ENCODE data around the gene CHN2. TPM values are rescaled to one million over a fixed set of nuclear protein-coding genes. Genes with fewer than 3 reads are reported as not detected.
A peak's percentile ranks its signal among the peaks of the same experiment; 100 is the strongest.

Gene CHN2
- total RNA-seq, 2 donors from 2014 or later: 7.0 to 29.1 TPM

- TF ChIP-seq POLR2A (IDR thresholded peaks at IDR 0.05) (no peak), POLR2AphosphoS5 (IDR thresholded peaks at IDR 0.05) (no peak), CTCF (IDR thresholded peaks at IDR 0.05) (peak in 2 of 4 experiments; percentile 17 to 29)
- H3K27ac ChIP-seq: no peak overlapping the region
- no peaks in the 10 kb centered on the region for H3K4me1 ChIP-seq (replicated peaks)
- WGBS: 90% methylated on average over 9 of the region's 9 CpGs
- intact Hi-C loops (cut with DNase I): loop anchor here (10.0 kb wide), 1 partner anchor 151 kb away; the partner anchor contains the start of gene CHN2
- peak; percentile 31 for DNase-seq (ENCODE audit: low spot score)
- no peaks in the 10 kb centered on the region for H3K36me3 ChIP-seq
- no peaks in the 10 kb centered on the region for H3K9me3 ChIP-seq
- no peaks in the 10 kb centered on the region for H3K27me3 ChIP-seq (replicated peaks; ENCODE audit: insufficient read depth)
- H3K4me3 ChIP-seq: no peak overlapping the region
Measured at GRCh38 chr7:29345590-29345989, 151.0 kb downstream of the CHN2 start.

GRCh38 chr7:29346231-29346978 is 151.8 kb downstream of the CHN2 start:
- TF ChIP-seq CTCF (IDR thresholded peaks at IDR 0.05) (no peak), POLR2A (IDR thresholded peaks at IDR 0.05) (no peak), POLR2AphosphoS5 (IDR thresholded peaks at IDR 0.05) (no peak)
- Histone ChIP-seq H3K9me3 (no peaks in the 10 kb centered on the region), H3K36me3 (no peaks in the 10 kb centered on the region), H3K27me3 (replicated peaks; ENCODE audit: insufficient read depth) (no peaks in the 10 kb centered on the region), H3K4me3 (no peak overlapping the region), H3K27ac (no peak overlapping the region), H3K4me1 (replicated peaks) (no peaks in the 10 kb centered on the region)
- 80% methylated on average over 8 of the region's 8 CpGs for WGBS
- intact Hi-C loops (cut with DNase I): loop anchor here (10.0 kb wide), 1 partner anchor 152 kb away; the partner anchor contains the start of gene CHN2
- no peak for DNase-seq (ENCODE audit: low spot score)

- intact Hi-C loops (cut with DNase I): loop anchor here (10.0 kb wide), 1 partner anchor 155 kb away; the partner anchor contains the start of gene CHN2
- WGBS: 55% methylated on average over 4 of the region's 4 CpGs
- H3K4me1 ChIP-seq (replicated peaks): no peaks in the 10 kb centered on the region
- H3K27ac ChIP-seq: no peak overlapping the region
- H3K27me3 ChIP-seq (replicated peaks; ENCODE audit: insufficient read depth): no peaks in the 10 kb centered on the region
- H3K4me3 ChIP-seq: no peak overlapping the region
- TF ChIP-seq POLR2AphosphoS5 (IDR thresholded peaks at IDR 0.05): no peak
- no peak for TF ChIP-seq CTCF (IDR thresholded peaks at IDR 0.05)
- no peak for TF ChIP-seq POLR2A (IDR thresholded peaks at IDR 0.05)
- no peaks in the 10 kb centered on the region for H3K9me3 ChIP-seq
- H3K36me3 ChIP-seq: no peaks in the 10 kb centered on the region
- DNase-seq (ENCODE audit: low spot score): no peak
Measured at GRCh38 chr7:29349362-29349761, 154.8 kb downstream of the CHN2 start.

GRCh38 chr7:29350351-29350750 is 155.8 kb downstream of the CHN2 start:
- TF ChIP-seq CTCF (IDR thresholded peaks at IDR 0.05) (no peak), POLR2A (IDR thresholded peaks at IDR 0.05) (no peak), POLR2AphosphoS5 (IDR thresholded peaks at IDR 0.05) (no peak)
- no peak overlapping the region for H3K4me3 ChIP-seq
- no peak for DNase-seq (ENCODE audit: low spot score)
- no peaks in the 10 kb centered on the region for H3K9me3 ChIP-seq
- no peak overlapping the region for H3K27ac ChIP-seq
- WGBS: 75% methylated on average over 3 of the region's 3 CpGs
- no peaks in the 10 kb centered on the region for H3K4me1 ChIP-seq (replicated peaks)
- no peaks in the 10 kb centered on the region for H3K27me3 ChIP-seq (replicated peaks; ENCODE audit: insufficient read depth)
- no peaks in the 10 kb centered on the region for H3K36me3 ChIP-seq
- intact Hi-C loops (cut with DNase I): no loop called here

GRCh38 chr7:29352041-29352440 is 157.5 kb downstream of the CHN2 start:
- no peaks in the 10 kb centered on the region for H3K9me3 ChIP-seq
- no peaks in the 10 kb centered on the region for H3K4me1 ChIP-seq (replicated peaks)
- no peak for DNase-seq (ENCODE audit: low spot score)
- intact Hi-C loops (cut with DNase I): no loop called here
- H3K4me3 ChIP-seq: no peak overlapping the region
- TF ChIP-seq POLR2A (IDR thresholded peaks at IDR 0.05) (no peak), POLR2AphosphoS5 (IDR thresholded peaks at IDR 0.05) (peak; percentile 30), CTCF (IDR thresholded peaks at IDR 0.05) (no peak)
- no peaks in the 10 kb centered on the region for H3K36me3 ChIP-seq
- 76% methylated on average over 4 of the region's 4 CpGs for WGBS
- no peak overlapping the region for H3K27ac ChIP-seq
- no peaks in the 10 kb centered on the region for H3K27me3 ChIP-seq (replicated peaks; ENCODE audit: insufficient read depth)

All from prostate gland (tissue), 2 donors.